Neural progenitor cell (in vitro differentiated cells): ENCODE measurements around the gene ARHGAP24.

ENCODE experiments used
- CTCF ChIP-seq: fragments of 200-600 bp; sonication (generic); IDR thresholded peaks from 2 replicates; pipeline ENCODE4 v1.5.1; 2017; ENCODE audit warnings: antibody characterized with exemption, mild to moderate bottlenecking
- EZH2 ChIP-seq: fragments of 200-600 bp; sonication (generic); IDR thresholded peaks from 2 replicates; pipeline ENCODE4 v1.6.1; 2017; ENCODE audit warnings: antibody characterized with exemption, mild to moderate bottlenecking, moderate library complexity

DNA sequence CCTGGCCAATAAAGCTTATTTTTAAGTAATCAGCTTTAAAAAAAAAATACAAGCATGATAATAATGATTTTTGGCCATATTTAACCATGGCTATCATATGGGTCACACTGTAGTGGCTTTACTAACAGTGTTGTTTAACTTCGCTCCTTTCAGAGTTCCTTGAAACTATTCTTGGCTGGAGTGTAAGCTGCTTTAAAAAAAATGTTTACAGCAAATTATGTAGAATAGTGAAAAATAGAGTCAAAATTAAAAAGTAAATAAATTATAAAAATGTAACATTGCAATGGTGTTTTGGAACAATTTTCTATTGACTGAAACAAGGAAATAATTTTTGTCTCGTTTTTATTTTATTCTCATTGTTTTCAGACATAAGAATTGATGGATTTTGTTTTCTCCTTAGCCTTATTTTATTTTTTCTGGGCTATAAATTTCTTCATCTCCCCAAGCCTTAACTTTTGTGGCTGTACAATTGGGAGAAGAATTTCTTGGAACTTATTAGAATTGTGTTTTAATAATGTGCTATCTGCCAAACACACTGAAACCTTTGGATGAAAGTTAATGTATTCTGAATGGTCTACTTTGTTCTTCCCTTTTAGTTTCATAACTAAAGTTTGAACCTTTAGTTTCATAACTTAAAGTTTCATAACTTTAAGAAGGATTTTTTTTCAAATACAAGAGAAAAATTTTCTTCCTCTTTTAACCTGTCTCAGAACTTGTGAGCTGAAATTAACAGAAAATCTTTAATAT lies 182.0 kb downstream of the ARHGAP24 start:
- no peak for TF ChIP-seq CTCF
- TF ChIP-seq EZH2, result no peak
